Measurements from ENCODE around the gene CLDN14. TPM values are rescaled to one million over a fixed set of nuclear protein-coding genes. Genes with fewer than 3 reads are reported as not detected.

CLDN14 gene
- total RNA-seq, 4 donors from 2014 or later = not detected

DNA sequence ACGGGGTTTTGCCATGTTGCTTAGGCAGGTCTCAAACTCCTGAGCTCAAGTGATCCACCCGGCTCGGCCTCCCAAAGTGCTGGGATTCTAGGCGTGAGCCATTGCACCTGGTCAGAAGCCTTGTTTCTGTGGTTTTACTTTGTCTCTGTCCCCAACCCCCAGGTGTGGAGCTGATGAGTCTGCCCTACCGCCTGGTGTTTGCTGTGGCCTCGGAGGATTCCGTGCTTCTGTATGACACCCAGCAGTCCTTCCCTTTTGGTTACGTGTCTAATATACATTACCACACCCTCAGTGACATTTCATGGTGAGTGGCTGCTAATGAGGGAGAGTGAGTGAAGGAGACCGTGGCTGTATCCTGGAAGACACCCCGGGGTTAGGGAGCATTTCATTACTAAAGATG, 68.6 kb downstream of the CLDN14 start:
- Histone ChIP-seq H3K36me3 (no peaks in the 10 kb centered on the region), H3K4me3 (replicated peaks in 1 of 3) (no peak overlapping the region), H3K4me1 (no peaks in the 10 kb centered on the region), H3K27me3 (no peaks in the 10 kb centered on the region), H3K27ac (no peak overlapping the region), H3K9me3 (no peaks in the 10 kb centered on the region)
- WGBS, 2 donors = 97 to 98% methylated on average over 10 of the region's 10 CpGs
- TF ChIP-seq POLR2A (IDR thresholded peaks at IDR 0.05) = no peak
- TF ChIP-seq, protein P1, sequence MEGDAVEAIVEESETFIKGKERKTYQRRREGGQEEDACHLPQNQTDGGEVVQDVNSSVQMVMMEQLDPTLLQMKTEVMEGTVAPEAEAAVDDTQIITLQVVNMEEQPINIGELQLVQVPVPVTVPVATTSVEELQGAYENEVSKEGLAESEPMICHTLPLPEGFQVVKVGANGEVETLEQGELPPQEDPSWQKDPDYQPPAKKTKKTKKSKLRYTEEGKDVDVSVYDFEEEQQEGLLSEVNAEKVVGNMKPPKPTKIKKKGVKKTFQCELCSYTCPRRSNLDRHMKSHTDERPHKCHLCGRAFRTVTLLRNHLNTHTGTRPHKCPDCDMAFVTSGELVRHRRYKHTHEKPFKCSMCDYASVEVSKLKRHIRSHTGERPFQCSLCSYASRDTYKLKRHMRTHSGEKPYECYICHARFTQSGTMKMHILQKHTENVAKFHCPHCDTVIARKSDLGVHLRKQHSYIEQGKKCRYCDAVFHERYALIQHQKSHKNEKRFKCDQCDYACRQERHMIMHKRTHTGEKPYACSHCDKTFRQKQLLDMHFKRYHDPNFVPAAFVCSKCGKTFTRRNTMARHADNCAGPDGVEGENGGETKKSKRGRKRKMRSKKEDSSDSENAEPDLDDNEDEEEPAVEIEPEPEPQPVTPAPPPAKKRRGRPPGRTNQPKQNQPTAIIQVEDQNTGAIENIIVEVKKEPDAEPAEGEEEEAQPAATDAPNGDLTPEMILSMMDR (IDR thresholded peaks at IDR 0.05) = no peak
- intact Hi-C loops (cut with DNase I) = no loop called here
- no peak for DNase-seq

Other genes starting within 250 kb of the CLDN14 start
- 10 to 100 TPM; 40.3 to 49.9 (median 42.8) TPM for gene MORC3, start 159.9 kb downstream of the CLDN14 start, total RNA-seq
- gene CHAF1B, start 94.7 kb downstream of the CLDN14 start, total RNA-seq = 1 to 10 TPM in 2 of 4 donors, under 1 TPM in 2; 0.89 to 1.7 (median 0.99) TPM
- gene SIM2, start 219.0 kb upstream of the CLDN14 start, total RNA-seq = not detected

Measured in thyroid gland (tissue), 4 donors.